Measurements from ENCODE around the gene C1orf52.

DNA sequence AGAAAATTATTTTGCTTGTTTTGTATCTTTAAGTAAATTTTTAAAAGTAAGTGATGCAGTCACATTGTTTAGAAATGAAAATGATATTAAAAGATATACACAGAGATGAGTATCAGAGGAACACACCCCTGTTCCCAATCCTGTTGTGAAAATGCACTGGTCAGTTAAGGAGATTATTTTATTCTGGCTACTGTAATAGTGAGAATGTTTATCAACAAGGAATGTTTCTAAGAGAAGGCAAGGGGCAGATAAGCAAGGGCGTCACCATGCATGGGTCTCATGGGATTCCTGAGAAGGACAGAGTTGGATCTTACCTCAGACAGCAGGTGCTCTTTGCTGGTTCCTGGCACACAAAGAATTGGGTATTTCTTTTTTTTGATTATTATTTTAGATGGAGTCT lies 21.8 kb downstream of the C1orf52 start:
- TF ChIP-seq, protein P1, sequence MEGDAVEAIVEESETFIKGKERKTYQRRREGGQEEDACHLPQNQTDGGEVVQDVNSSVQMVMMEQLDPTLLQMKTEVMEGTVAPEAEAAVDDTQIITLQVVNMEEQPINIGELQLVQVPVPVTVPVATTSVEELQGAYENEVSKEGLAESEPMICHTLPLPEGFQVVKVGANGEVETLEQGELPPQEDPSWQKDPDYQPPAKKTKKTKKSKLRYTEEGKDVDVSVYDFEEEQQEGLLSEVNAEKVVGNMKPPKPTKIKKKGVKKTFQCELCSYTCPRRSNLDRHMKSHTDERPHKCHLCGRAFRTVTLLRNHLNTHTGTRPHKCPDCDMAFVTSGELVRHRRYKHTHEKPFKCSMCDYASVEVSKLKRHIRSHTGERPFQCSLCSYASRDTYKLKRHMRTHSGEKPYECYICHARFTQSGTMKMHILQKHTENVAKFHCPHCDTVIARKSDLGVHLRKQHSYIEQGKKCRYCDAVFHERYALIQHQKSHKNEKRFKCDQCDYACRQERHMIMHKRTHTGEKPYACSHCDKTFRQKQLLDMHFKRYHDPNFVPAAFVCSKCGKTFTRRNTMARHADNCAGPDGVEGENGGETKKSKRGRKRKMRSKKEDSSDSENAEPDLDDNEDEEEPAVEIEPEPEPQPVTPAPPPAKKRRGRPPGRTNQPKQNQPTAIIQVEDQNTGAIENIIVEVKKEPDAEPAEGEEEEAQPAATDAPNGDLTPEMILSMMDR (IDR thresholded peaks at IDR 0.05): no peak
- TF ChIP-seq POLR2AphosphoS5 (IDR thresholded peaks at IDR 0.05) (no peak), POLR2A (IDR thresholded peaks at IDR 0.05) (no peak), EP300 (IDR thresholded peaks at IDR 0.05) (no peak)
